WTC11 (cell line): ENCODE data around the gene COMMD6. TPM values are rescaled to one million over a fixed set of nuclear protein-coding genes. Genes with fewer than 3 reads are reported as not detected.
A peak's percentile ranks its signal among the peaks of the same experiment; 100 is the strongest.

Experiments
- ATAC-seq: fragments of 200-7000 bp; cut with Tn5 transposase; 2 replicates; pipeline ENCODE4 v1.10.0; 2021; ENCODE audit warnings: mild to moderate bottlenecking, moderate library complexity
- CTCF ChIA-PET: fragments of 300-600 bp; sonication (Branson Sonifier 250); formaldehyde crosslinking; loops from one replicate; lab custom pipeline; 2021; ENCODE audit warnings: antibody characterized with exemption; lab: Charles Lee
- POLR2A ChIA-PET: fragments of 350-600 bp; sonication (Branson Sonifier 250); formaldehyde crosslinking; loops from one replicate; lab custom pipeline; 2021; ENCODE audit warnings: antibody characterized with exemption; lab: Charles Lee
- DNase-seq: peaks from one replicate; pipeline ENCODE4 v3.0.0; 2021; ENCODE audit warnings: low spot score
- H3K27ac Mint-ChIP-seq: 2 replicates; pipeline ENCODE4 v1.8.0; 2021; ENCODE audit warnings: mixed read lengths
- H3K27me3 Mint-ChIP-seq: 2 replicates; pipeline ENCODE4 v1.8.0; 2021; ENCODE audit warnings: low read depth, mild to moderate bottlenecking, moderate library complexity, mixed read lengths
- H3K36me3 Mint-ChIP-seq: 2 replicates; pipeline ENCODE4 v1.8.0; 2021; ENCODE audit warnings: mixed read lengths
- H3K4me1 Mint-ChIP-seq: 2 replicates; pipeline ENCODE4 v1.8.0; 2022; ENCODE audit warnings: mixed read lengths
- H3K4me3 Mint-ChIP-seq: 2 replicates; pipeline ENCODE4 v1.8.0; 2021; ENCODE audit warnings: mild to moderate bottlenecking, moderate library complexity, mixed read lengths
- H3K9me3 Mint-ChIP-seq: 2 replicates; pipeline ENCODE4 v1.8.0; 2021; ENCODE audit warnings: mixed read lengths
- ATF2 ChIP-seq: sonication (generic); formaldehyde crosslinking; IDR thresholded peaks from 2 replicates; pipeline ENCODE4 v1.8.1; 2022; ENCODE audit warnings: low read depth, missing genetic modification reagents, borderline replicate concordance
- ATF6 ChIP-seq: sonication (generic); formaldehyde crosslinking; IDR thresholded peaks from 2 replicates; pipeline ENCODE4 v1.8.1; 2023; ENCODE audit warnings: mild to moderate bottlenecking, missing genetic modification reagents
- CBFB ChIP-seq: sonication (generic); formaldehyde crosslinking; IDR thresholded peaks from 2 replicates; pipeline ENCODE4 v1.8.1; 2022; ENCODE audit warnings: mild to moderate bottlenecking, low read depth, missing genetic modification reagents
- ERG ChIP-seq: fragments of 250-450 bp; sonication (Bioruptor Pico); IDR thresholded peaks from 2 replicates; pipeline ENCODE4 v1.8.0; 2021; ENCODE audit warnings: mild to moderate bottlenecking
- GABPB1 ChIP-seq: sonication (generic); formaldehyde crosslinking; IDR thresholded peaks from 2 replicates; pipeline ENCODE4 v1.8.1; 2023; ENCODE audit warnings: mild to moderate bottlenecking, missing genetic modification reagents
- GTF2I ChIP-seq: fragments of 250-450 bp; sonication (Bioruptor Pico); conservative IDR thresholded peaks from 2 replicates; pipeline ENCODE4 v1.4.0; 2021; ENCODE audit warnings: mild to moderate bottlenecking
- MXD4 ChIP-seq: fragments of 250-450 bp; sonication (Bioruptor Pico); IDR thresholded peaks from 2 replicates; pipeline ENCODE4 v1.8.0; 2021; ENCODE audit warnings: mild to moderate bottlenecking, moderate library complexity, borderline replicate concordance
- NFE2L1 ChIP-seq: sonication (generic); formaldehyde crosslinking; IDR thresholded peaks from 2 replicates; pipeline ENCODE4 v1.8.1; 2023; ENCODE audit warnings: missing genetic modification reagents
- OVOL2 ChIP-seq: fragments of 250-450 bp; sonication (Bioruptor Pico); IDR thresholded peaks from 2 replicates; pipeline ENCODE4 v1.9.0; 2021; ENCODE audit warnings: mild to moderate bottlenecking, borderline replicate concordance
- PRDM15 ChIP-seq: sonication (generic); formaldehyde crosslinking; IDR thresholded peaks from 2 replicates; pipeline ENCODE4 v1.8.0; 2022; ENCODE audit warnings: missing genetic modification reagents
- RELA ChIP-seq: sonication (generic); formaldehyde crosslinking; IDR thresholded peaks from 2 replicates; pipeline ENCODE4 v1.8.1; 2022; ENCODE audit warnings: missing genetic modification reagents, mild to moderate bottlenecking, borderline replicate concordance
- RORB ChIP-seq: fragments of 250-450 bp; sonication (Bioruptor Pico); IDR thresholded peaks from 2 replicates; pipeline ENCODE4 v1.9.0; 2021; ENCODE audit warnings: mild to moderate bottlenecking
- ZNF263 ChIP-seq: sonication (generic); formaldehyde crosslinking; IDR thresholded peaks from 2 replicates; pipeline ENCODE4 v1.8.1; 2022; ENCODE audit warnings: low read depth, mild to moderate bottlenecking, moderate library complexity, missing genetic modification reagents
- ZNF317 ChIP-seq: sonication (generic); formaldehyde crosslinking; IDR thresholded peaks from 2 replicates; pipeline ENCODE4 v1.8.1; 2023; ENCODE audit warnings: low read depth, mild to moderate bottlenecking, moderate library complexity, missing genetic modification reagents, borderline replicate concordance
- ZNF425 ChIP-seq: fragments of 250-450 bp; sonication (Bioruptor Pico); conservative IDR thresholded peaks from 2 replicates; pipeline ENCODE4 v1.9.0; 2021; ENCODE audit warnings: mild to moderate bottlenecking
- ZNF512 ChIP-seq: sonication (generic); formaldehyde crosslinking; IDR thresholded peaks from 2 replicates; pipeline ENCODE4 v1.8.1; 2022; ENCODE audit warnings: missing genetic modification reagents, borderline replicate concordance
- total RNA-seq: library from RNA; stranded (reverse); gene quantifications from 3 replicates; pipeline ENCODE4 v1.2.3, GENCODE V29; 2021

Gene COMMD6
- total RNA-seq, 1 experiment from 2014 or later = 94.6 TPM

- no peak overlapping the region for H3K27ac Mint-ChIP-seq
- no peaks in the 10 kb centered on the region for H3K36me3 Mint-ChIP-seq
- ATAC-seq (peak; percentile 55), DNase-seq (no peak)
- CTCF ChIA-PET = no interaction called here
- no peaks in the 10 kb centered on the region for H3K27me3 Mint-ChIP-seq
- no peak overlapping the region for H3K4me3 Mint-ChIP-seq
- no peak for TF ChIP-seq GABPB1 (CRISPR knock-in tag)
- TF ChIP-seq CBFB (CRISPR knock-in tag) = no peak
- TF ChIP-seq MXD4 (CRISPR knock-in tag) = no peak
- TF ChIP-seq RELA (CRISPR knock-in tag) = no peak
- no peak for TF ChIP-seq ZNF512
- TF ChIP-seq GTF2I (CRISPR knock-in tag) = no peak
- TF ChIP-seq OVOL2 = no peak
- no peak for TF ChIP-seq RORB (CRISPR knock-in tag)
- TF ChIP-seq PRDM15 (CRISPR knock-in tag) = no peak
- no peak for TF ChIP-seq ZNF317 (CRISPR knock-in tag)
- no peak for TF ChIP-seq ZNF263 (CRISPR knock-in tag)
- TF ChIP-seq ERG = no peak
- no peak for TF ChIP-seq ZNF425
- no peak for TF ChIP-seq ATF2 (CRISPR knock-in tag)
- TF ChIP-seq ATF6 (CRISPR knock-in tag) = no peak
- no peak for TF ChIP-seq NFE2L1
- H3K4me1 Mint-ChIP-seq = no peaks in the 10 kb centered on the region
- POLR2A ChIA-PET = no interaction called here
- H3K9me3 Mint-ChIP-seq = peaks cover 5% of the 10 kb centered on the region
Observed at GRCh38 chr13:75508002-75508548, 29.6 kb downstream of the COMMD6 start.
